H1 (cell line): ENCODE data around the gene MXD3. TPM values are rescaled to one million over a fixed set of nuclear protein-coding genes. Genes with fewer than 3 reads are reported as not detected.

Source experiments
- CTCF ChIA-PET: fragments of 300-600 bp; sonication (Branson Sonifier 250); formaldehyde crosslinking; loops from one replicate; lab custom pipeline; 2021; ENCODE audit not compliant: partially characterized antibody; lab: Charles Lee
- POLR2A ChIA-PET: fragments of 300-600 bp; sonication (Branson Sonifier 250); formaldehyde crosslinking; loops from one replicate; lab custom pipeline; 2021; ENCODE audit warnings: inconsistent platforms; ENCODE audit not compliant: partially characterized antibody; lab: Charles Lee
- DNase-seq, 2 experiments: peaks; one replicate each; pipeline versions ENCODE4 v3.0.0 to v3.0.0-alpha.2; 2010 to 2022; ENCODE audit warnings: low spot score in 2 of 2, low read depth in 1 of 2, mixed read lengths in 1 of 2
- FAIRE-seq: peaks from 2 replicates; lab custom pipeline; 2011; peaks lifted over from hg19 to GRCh38; lab: Jason Lieb, UNC
- H2AFZ ChIP-seq: 2 replicates; pipeline ENCODE4 v1.8.1; 2012; ENCODE audit warnings: low read length, inconsistent platforms
- H2AK5ac ChIP-seq: 2 replicates; pipeline ENCODE4 v1.6.1; 2013; ENCODE audit warnings: low read depth, low read length
- H2BK120ac ChIP-seq: replicated peaks from 2 replicates; pipeline ENCODE3; 2013; ENCODE audit warnings: low read depth, low read length, inconsistent platforms
- H2BK12ac ChIP-seq: 2 replicates; pipeline ENCODE4 v1.6.1; 2013; ENCODE audit warnings: low read depth, low read length
- H2BK15ac ChIP-seq: 2 replicates; pipeline ENCODE4 v1.6.1; 2013; ENCODE audit warnings: low read length
- H2BK20ac ChIP-seq: 2 replicates; pipeline ENCODE4 v1.6.1; 2013; ENCODE audit warnings: low read length
- H2BK5ac ChIP-seq: 2 replicates; pipeline ENCODE4 v1.6.1; 2013; ENCODE audit warnings: low read depth, low read length
- H3K14ac ChIP-seq: 2 replicates; pipeline ENCODE4 v1.6.1; 2013; ENCODE audit warnings: inconsistent platforms; ENCODE audit not compliant: insufficient read length
- H3K18ac ChIP-seq: 2 replicates; pipeline ENCODE4 v1.6.1; 2013; ENCODE audit warnings: low read length; ENCODE audit errors: extremely low read depth
- H3K23ac ChIP-seq: 2 replicates; pipeline ENCODE4 v1.6.1; 2013; ENCODE audit warnings: inconsistent platforms; ENCODE audit not compliant: insufficient read length
- H3K23me2 ChIP-seq: 2 replicates; pipeline ENCODE4 v1.6.1; 2013; ENCODE audit warnings: low read depth, low read length
- H3K27ac ChIP-seq: 2 replicates; pipeline ENCODE4 v1.6.1; 2011; ENCODE audit warnings: low read depth, low read length, inconsistent platforms
- H3K27me3 ChIP-seq, 4 experiments: replicated peaks in 1 of 4; 1 replicate in 1 of 4; 2 replicates in 3 of 4; pipeline versions ENCODE4 v1.6.1 to v1.8.1; 2011 to 2013; ENCODE audit warnings: low read length in 3 of 4, mild to moderate bottlenecking in 3 of 4, inconsistent platforms in 2 of 4, mixed read lengths in 2 of 4, moderate library complexity in 1 of 4; ENCODE audit not compliant: control insufficient read depth in 3 of 4, insufficient read depth in 3 of 4; ENCODE audit errors: extremely low read depth in 1 of 4
- H3K36me3 ChIP-seq, 4 experiments: 2 replicates each; pipeline versions ENCODE4 v1.6.1 to v1.8.1; 2011 to 2013; ENCODE audit warnings: mild to moderate bottlenecking in 4 of 4, low read length in 3 of 4, moderate library complexity in 2 of 4, control low read depth in 1 of 4, inconsistent platforms in 1 of 4; ENCODE audit not compliant: insufficient read depth in 4 of 4, control insufficient read depth in 2 of 4
- H3K4ac ChIP-seq: replicated peaks from 2 replicates; pipeline ENCODE3; 2013; ENCODE audit warnings: low read length, low read depth, mixed read lengths, inconsistent platforms; ENCODE audit not compliant: insufficient read length
- H3K4me1 ChIP-seq, 4 experiments: replicated peaks in 1 of 4; 1 replicate in 1 of 4; 2 replicates in 3 of 4; pipeline versions ENCODE4 v1.6.1 to v1.8.1; 2011 to 2013; ENCODE audit warnings: low read length in 3 of 4, inconsistent platforms in 2 of 4, mixed read lengths in 1 of 4; ENCODE audit not compliant: insufficient read depth in 4 of 4, control insufficient read depth in 3 of 4
- H3K4me2 ChIP-seq, 2 experiments: 2 replicates each; pipeline versions ENCODE4 v1.6.1 to v1.8.1; 2011 to 2013; ENCODE audit warnings: low read depth in 2 of 2, low read length in 2 of 2, control low read depth in 1 of 2, inconsistent platforms in 1 of 2, mild to moderate bottlenecking in 1 of 2; ENCODE audit not compliant: insufficient read depth in 1 of 2
- H3K4me3 ChIP-seq, 4 experiments: fragments of 200-600, 300-600 bp in 1 of 4; sonication (generic), shearing (Covaris generic), sonication (Bioruptor Twin) in 1 of 4; 2 replicates each; pipeline versions ENCODE4 v1.5.1 to v1.8.1; 2011 to 2016; ENCODE audit warnings: low read length in 4 of 4, low read depth in 3 of 4, control low read depth in 2 of 4, inconsistent platforms in 2 of 4, mild to moderate bottlenecking in 2 of 4, mixed read lengths in 1 of 4, moderate library complexity in 1 of 4; ENCODE audit not compliant: insufficient read depth in 2 of 4; ENCODE audit errors: extremely low read depth in 1 of 4
- H3K56ac ChIP-seq: replicated peaks from 2 replicates; pipeline ENCODE3; 2013; ENCODE audit warnings: low read depth, mild to moderate bottlenecking, mixed read lengths, low read length, inconsistent platforms; ENCODE audit not compliant: insufficient read length
- H3K79me1 ChIP-seq: 2 replicates; pipeline ENCODE4 v1.6.1; 2013; ENCODE audit warnings: low read depth, low read length, control low read depth
- H3K79me2 ChIP-seq, 2 experiments: 2 replicates each; pipeline versions ENCODE4 v1.6.1 to v1.8.1; 2012 to 2013; ENCODE audit warnings: low read length in 2 of 2, mild to moderate bottlenecking in 2 of 2, inconsistent platforms in 1 of 2; ENCODE audit not compliant: insufficient read depth in 2 of 2, control insufficient read depth in 1 of 2
- H3K9ac ChIP-seq, 4 experiments: replicated peaks in 1 of 4; 1 replicate in 1 of 4; 2 replicates in 3 of 4; pipeline versions ENCODE4 v1.6.1 to v1.8.1; 2011 to 2013; ENCODE audit warnings: low read depth in 3 of 4, low read length in 3 of 4, control low read depth in 2 of 4, mild to moderate bottlenecking in 2 of 4, moderate library complexity in 2 of 4, inconsistent platforms in 1 of 4; ENCODE audit errors: extremely low read depth in 1 of 4
- H3K9me3 ChIP-seq, 2 experiments: 2 replicates each; pipeline versions ENCODE4 v1.6.1 to v1.8.1; 2012 to 2013; ENCODE audit warnings: mild to moderate bottlenecking in 2 of 2, moderate library complexity in 2 of 2, control low read depth in 1 of 2, inconsistent platforms in 1 of 2, low read depth in 1 of 2, low read length in 1 of 2, mixed read lengths in 1 of 2; ENCODE audit not compliant: insufficient read depth in 2 of 2
- H4K20me1 ChIP-seq, 2 experiments: replicated peaks in 1 of 2; 2 replicates each; pipeline versions ENCODE3 to v1.8.1; 2011 to 2013; ENCODE audit warnings: inconsistent platforms in 2 of 2, low read length in 2 of 2, mild to moderate bottlenecking in 1 of 2; ENCODE audit not compliant: insufficient read depth in 2 of 2, control insufficient read depth in 1 of 2
- H4K5ac ChIP-seq: 2 replicates; pipeline ENCODE4 v1.6.1; 2013; ENCODE audit warnings: low read length, low read depth, mixed read lengths, inconsistent platforms; ENCODE audit not compliant: insufficient read length
- H4K8ac ChIP-seq: 2 replicates; pipeline ENCODE4 v1.8.0; 2013; ENCODE audit warnings: mild to moderate bottlenecking, moderate library complexity, low read length, inconsistent platforms; ENCODE audit not compliant: insufficient read depth; ENCODE audit errors: extremely low read depth
- H4K91ac ChIP-seq: replicated peaks from 2 replicates; pipeline ENCODE3; 2013; ENCODE audit warnings: low read length, mixed read lengths, inconsistent platforms; ENCODE audit not compliant: insufficient read length
- BRCA1 ChIP-seq: IDR thresholded peaks from 2 replicates; pipeline ENCODE4 v1.6.1; 2012; ENCODE audit warnings: low read depth, low read length, improper control_type of control experiment
- CBX8 ChIP-seq: fragments of 300-800, 300-1000 bp; sonication (generic); IDR thresholded peaks from 2 replicates; pipeline ENCODE4 v1.7.1; 2016; ENCODE audit warnings: low read depth, low read length, borderline replicate concordance
- CREB1 ChIP-seq: IDR thresholded peaks from 2 replicates; pipeline ENCODE4 v1.6.1; 2012; ENCODE audit warnings: inconsistent platforms
- PHF8 ChIP-seq: fragments of 200-600 bp; sonication (generic); conservative IDR thresholded peaks from 2 replicates; pipeline ENCODE4 v1.7.1; 2012; ENCODE audit warnings: low read depth, mild to moderate bottlenecking, inconsistent platforms, low read length, moderate library complexity
- SUZ12 ChIP-seq: fragments of 200-600 bp; sonication (generic); IDR thresholded peaks from 2 replicates; pipeline ENCODE4 v1.6.1; 2012; ENCODE audit warnings: mild to moderate bottlenecking, inconsistent platforms, low read length, moderate library complexity, mixed read lengths
- WGBS, 2 experiments: shearing (Covaris generic) in 1 of 2; methylation state at CpG; one replicate each; pipeline versions ENCODE4 v1.1.6 to v1.1.7; 2013 to 2015; ENCODE audit warnings: low lambda C conversion rate in 2 of 2, mixed read lengths in 2 of 2, inconsistent platforms in 1 of 2, low coverage in 1 of 2, missing lambda C conversion rate in 1 of 2; ENCODE audit not compliant: insufficient replicate concordance in 2 of 2, insufficient coverage in 1 of 2, insufficient read length in 1 of 2; ENCODE audit errors: extremely low coverage in 1 of 2, missing lambda C conversion rate in 1 of 2; 5-methylcytosine and 5-hydroxymethylcytosine counted together
- polyA plus RNA-seq, 7 experiments: library from polyadenylated mRNA; depleted of rRNA in 3 of 7; stranded (reverse) in 5 of 7; unstranded in 2 of 7; fragments of >200 nt in 5 of 7; fragments of 200-250 nt in 2 of 7; gene quantifications; 1 replicate in 5 of 7; 2 replicates in 1 of 7; 4 replicates in 1 of 7; pipeline versions ENCODE4 v1.2.1 to v1.2.3, GENCODE V29; 2011 to 2013; ENCODE audit warnings: missing spikeins in 2 of 7, mixed read lengths in 2 of 7
- total RNA-seq: library from RNA; stranded (reverse); fragmentation: NEBNext Ultra II Directional; extraction: Animal tissue kit (Norgen Biotek cat#: 25700); gene quantifications from 2 replicates; pipeline ENCODE4 v1.2.1, GENCODE V29; 2021

The MXD3 gene
- total and polyA plus RNA-seq, 2 of the 8 experiments (the other 6 are each of a cell fraction or from before 2014, with no cell fraction given) = 6.5 to 7.7 TPM

DNA sequence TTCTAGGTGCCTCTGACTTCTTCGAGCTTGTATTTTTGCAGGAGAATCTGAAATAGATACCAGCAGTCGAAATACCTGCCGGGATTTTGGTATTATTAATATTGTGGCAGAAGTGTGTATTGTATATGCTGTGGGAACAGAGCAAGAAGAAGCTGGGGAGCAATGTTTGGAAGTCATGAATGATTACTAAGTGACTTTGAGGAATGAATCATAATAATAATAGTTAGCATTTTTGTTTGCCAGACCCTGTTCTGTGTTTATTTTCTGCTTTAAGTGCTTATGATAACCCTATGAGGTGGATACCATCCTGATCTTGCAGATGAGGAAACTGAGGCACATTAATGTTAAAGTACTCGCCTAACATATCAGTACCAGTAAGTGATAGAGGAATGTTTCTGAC, 40.6 kb downstream of the MXD3 start:
- H3K9ac ChIP-seq = no peak overlapping the region
- H3K27ac ChIP-seq = no peak overlapping the region
- H2BK5ac ChIP-seq = no peak overlapping the region
- no peak overlapping the region for H4K8ac ChIP-seq
- H3K4me2 ChIP-seq = no peak overlapping the region
- H3K14ac ChIP-seq = no peak overlapping the region
- no peak for DNase-seq
- no peak overlapping the region for H3K4ac ChIP-seq
- H2BK12ac ChIP-seq = no peak overlapping the region
- H4K5ac ChIP-seq = no peak overlapping the region
- H3K4me3 ChIP-seq = no peak overlapping the region
- H2BK15ac ChIP-seq = no peak overlapping the region
- H2BK120ac ChIP-seq = no peak overlapping the region
- peaks cover 0 to 2% of the 10 kb centered on the region in 2 experiments for H4K20me1 ChIP-seq
- H2AFZ ChIP-seq = no peak overlapping the region
- no peaks in the 10 kb centered on the region for H3K27me3 ChIP-seq
- H3K23me2 ChIP-seq = no peaks in the 10 kb centered on the region
- CTCF ChIA-PET = interaction anchor here (0.8 to 4.9 kb wide), 2 partner anchors 39 to 157 kb away, joined by 3 to 23 read pairs; no protein-coding TSS in a partner anchor
- H2AK5ac ChIP-seq = no peak overlapping the region
- peaks cover 36 to 87% (median 62%) of the 10 kb centered on the region in 4 experiments for H3K36me3 ChIP-seq
- no peak for TF ChIP-seq BRCA1
- TF ChIP-seq SUZ12 = no peak
- TF ChIP-seq CREB1 = no peak
- no peak for TF ChIP-seq PHF8
- no peak for TF ChIP-seq CBX8
- TF ChIP-seq, all 59 proteins: peak for 0
- H3K18ac ChIP-seq = no peak overlapping the region
- H3K9me3 ChIP-seq = no peaks in the 10 kb centered on the region
- H3K79me1 ChIP-seq = 0 out of 2 replicates have a peak, but pooled peaks cover 2% of the 10 kb centered on the region
- no peaks in the 10 kb centered on the region for H3K79me2 ChIP-seq
- no peak overlapping the region for H2BK20ac ChIP-seq
- H3K23ac ChIP-seq = no peak overlapping the region
- 90% methylated on average over 4 of the region's 4 CpGs; no CpG with 5 or more reads in 1 of the 2 experiments for WGBS, 2 experiments
- no peak overlapping the region for H4K91ac ChIP-seq
- no peak overlapping the region for H3K56ac ChIP-seq
- FAIRE-seq = no peak
- no peaks in the 10 kb centered on the region for H3K4me1 ChIP-seq
- POLR2A ChIA-PET = interaction anchor here (1.8 kb wide), 1 partner anchor 18 kb away, joined by 5 read pairs; no protein-coding TSS in a partner anchor
